Spleen (tissue), 7 donors: ENCODE results near the gene CPED1.

Source experiments
- CTCF ChIP-seq, 11 experiments: fragments of 200-600 bp in 7 of 11; fragments of 450-650 bp in 4 of 11; sonication (generic) in 4 of 11; IDR thresholded peaks in 8 of 11; conservative IDR thresholded peaks in 3 of 11; 1 replicate in 7 of 11; 2 replicates in 4 of 11; pipeline versions ENCODE4 v1.4.0 to v1.8.0; 2016 to 2021; ENCODE audit warnings: antibody characterized with exemption in 11 of 11, inconsistent platforms in 4 of 11, mild to moderate bottlenecking in 1 of 11
- POLR2A ChIP-seq, 3 donors: fragments of 450-650 bp; IDR thresholded peaks; one replicate each; pipeline ENCODE4 v1.5.1; 2017; ENCODE audit warnings: antibody characterized with exemption in 3 of 3, mild to moderate bottlenecking in 1 of 3
- donor health status: DM: no; HTN: no; CAD: no; lungs with moderate emphysema.
- donor health status: DM: no; HTN: no; CAD: no.
- donor health status: DM: no; HTN: no; CAD: no.

- TF ChIP-seq CTCF (IDR thresholded peaks at IDR 0.05 in 8 of 11, conservative IDR thresholded peaks at IDR 0.05 in 3 of 11), result no peak
- no peak for TF ChIP-seq POLR2A (IDR thresholded peaks at IDR 0.05)
Measured at GRCh38 chr7:121300685-121301420, 312.3 kb downstream of the CPED1 start.
